MM.1S (cell line): Measurements from ENCODE around the gene HUWE1.

ENCODE experiments used
- DNase-seq: peaks from one replicate; pipeline ENCODE4 v3.0.0-alpha.2; 2015
- H2AFZ ChIP-seq: fragments of 300-600 bp; sonication (generic); 2 replicates; pipeline ENCODE4 v1.6.0; 2016; ENCODE audit warnings: antibody characterized with exemption, low read length
- H3F3A ChIP-seq: fragments of 300-600 bp; sonication (generic); 2 replicates; pipeline ENCODE4 v1.6.1; 2016; ENCODE audit warnings: mild to moderate bottlenecking, antibody characterized with exemption, low read length, moderate library complexity, mixed read lengths; ENCODE audit not compliant: insufficient read depth
- H3K27ac ChIP-seq: fragments of 300-600 bp; sonication (generic); 2 replicates; pipeline ENCODE4 v1.5.1; 2016; ENCODE audit warnings: mild to moderate bottlenecking, low read length
- H3K27me3 ChIP-seq: fragments of 300-600 bp; sonication (generic); replicated peaks from 2 replicates; pipeline ENCODE4 v1.6.0; 2016; ENCODE audit warnings: low read length; ENCODE audit not compliant: insufficient read depth
- H3K36me3 ChIP-seq: fragments of 300-600 bp; sonication (generic); replicated peaks from 2 replicates; pipeline ENCODE4 v1.6.1; 2016; ENCODE audit warnings: mild to moderate bottlenecking, low read length, mixed read lengths; ENCODE audit not compliant: insufficient read depth
- H3K4me1 ChIP-seq: fragments of 300-600 bp; sonication (generic); 2 replicates; pipeline ENCODE4 v1.6.1; 2016; ENCODE audit warnings: low read length, mixed read lengths
- H3K4me2 ChIP-seq: fragments of 300-600 bp; sonication (generic); 2 replicates; pipeline ENCODE4 v1.6.0; 2016; ENCODE audit warnings: low read depth, low read length
- H3K4me3 ChIP-seq: fragments of 300-600 bp; sonication (generic); 2 replicates; pipeline ENCODE4 v1.5.1; 2016; ENCODE audit warnings: low read length, mixed read lengths
- H3K79me2 ChIP-seq: fragments of 300-600 bp; sonication (generic); 2 replicates; pipeline ENCODE4 v1.6.1; 2016; ENCODE audit warnings: mixed run types, low read length, mixed read lengths
- H3K9ac ChIP-seq: fragments of 300-600 bp; sonication (generic); 2 replicates; pipeline ENCODE4 v1.6.1; 2016; ENCODE audit warnings: low read length, mixed read lengths
- H3K9me2 ChIP-seq: fragments of 300-600 bp; sonication (generic); replicated peaks from 2 replicates; pipeline ENCODE4 v1.6.1; 2016; ENCODE audit warnings: mild to moderate bottlenecking, low read length, mixed read lengths; ENCODE audit not compliant: insufficient read depth
- H3K9me3 ChIP-seq: fragments of 300-600 bp; sonication (generic); replicated peaks from 2 replicates; pipeline ENCODE4 v1.6.1; 2016; ENCODE audit warnings: mild to moderate bottlenecking, low read length, mixed read lengths; ENCODE audit not compliant: insufficient read depth
- H4K20me1 ChIP-seq: fragments of 300-600 bp; sonication (generic); 2 replicates; pipeline ENCODE4 v1.6.1; 2016; ENCODE audit warnings: mild to moderate bottlenecking, low read length, moderate library complexity, mixed read lengths; ENCODE audit not compliant: insufficient read depth
- EZH2 ChIP-seq: fragments of 300-600 bp; sonication (generic); optimal IDR thresholded peaks from 2 replicates; pipeline ENCODE3; 2017; ENCODE audit warnings: low read depth, mild to moderate bottlenecking, antibody characterized with exemption, low read length, mixed read lengths
- EZH2phosphoT487 ChIP-seq: fragments of 300-600 bp; sonication (generic); IDR thresholded peaks from 2 replicates; pipeline ENCODE4 v1.6.1; 2018; ENCODE audit warnings: antibody characterized with exemption, low read length
- TF ChIP-seq, protein P1 (sequence below): fragments of 300-600 bp; sonication (generic); IDR thresholded peaks from 2 replicates; pipeline ENCODE4 v1.5.1; 2016; ENCODE audit warnings: antibody characterized with exemption, low read length, mixed read lengths

Gene HUWE1

DNA sequence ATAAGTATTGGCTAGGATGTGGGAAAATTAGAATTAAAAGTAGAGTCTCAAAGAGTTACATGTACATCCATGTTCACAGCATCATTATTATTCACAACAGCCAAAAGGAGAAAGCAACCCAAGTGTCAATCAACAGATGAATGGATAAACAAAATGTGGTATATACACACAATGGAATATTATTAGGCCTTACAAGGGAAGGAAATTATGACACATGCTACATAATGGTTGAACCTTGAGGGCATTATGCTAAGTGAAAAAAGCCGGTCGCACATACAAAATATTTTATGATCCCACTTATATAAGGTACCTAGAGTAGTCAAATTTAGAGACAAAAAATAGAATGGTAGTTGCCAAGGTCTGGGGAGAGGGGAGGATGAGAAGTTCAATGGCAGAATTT lies 80.1 kb downstream of the HUWE1 start:
- no peak for TF ChIP-seq EZH2phosphoT487
- no peak for TF ChIP-seq EZH2
- TF ChIP-seq, protein P1, sequence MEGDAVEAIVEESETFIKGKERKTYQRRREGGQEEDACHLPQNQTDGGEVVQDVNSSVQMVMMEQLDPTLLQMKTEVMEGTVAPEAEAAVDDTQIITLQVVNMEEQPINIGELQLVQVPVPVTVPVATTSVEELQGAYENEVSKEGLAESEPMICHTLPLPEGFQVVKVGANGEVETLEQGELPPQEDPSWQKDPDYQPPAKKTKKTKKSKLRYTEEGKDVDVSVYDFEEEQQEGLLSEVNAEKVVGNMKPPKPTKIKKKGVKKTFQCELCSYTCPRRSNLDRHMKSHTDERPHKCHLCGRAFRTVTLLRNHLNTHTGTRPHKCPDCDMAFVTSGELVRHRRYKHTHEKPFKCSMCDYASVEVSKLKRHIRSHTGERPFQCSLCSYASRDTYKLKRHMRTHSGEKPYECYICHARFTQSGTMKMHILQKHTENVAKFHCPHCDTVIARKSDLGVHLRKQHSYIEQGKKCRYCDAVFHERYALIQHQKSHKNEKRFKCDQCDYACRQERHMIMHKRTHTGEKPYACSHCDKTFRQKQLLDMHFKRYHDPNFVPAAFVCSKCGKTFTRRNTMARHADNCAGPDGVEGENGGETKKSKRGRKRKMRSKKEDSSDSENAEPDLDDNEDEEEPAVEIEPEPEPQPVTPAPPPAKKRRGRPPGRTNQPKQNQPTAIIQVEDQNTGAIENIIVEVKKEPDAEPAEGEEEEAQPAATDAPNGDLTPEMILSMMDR: no peak
- H3K27me3 ChIP-seq: no peaks in the 10 kb centered on the region

DNA sequence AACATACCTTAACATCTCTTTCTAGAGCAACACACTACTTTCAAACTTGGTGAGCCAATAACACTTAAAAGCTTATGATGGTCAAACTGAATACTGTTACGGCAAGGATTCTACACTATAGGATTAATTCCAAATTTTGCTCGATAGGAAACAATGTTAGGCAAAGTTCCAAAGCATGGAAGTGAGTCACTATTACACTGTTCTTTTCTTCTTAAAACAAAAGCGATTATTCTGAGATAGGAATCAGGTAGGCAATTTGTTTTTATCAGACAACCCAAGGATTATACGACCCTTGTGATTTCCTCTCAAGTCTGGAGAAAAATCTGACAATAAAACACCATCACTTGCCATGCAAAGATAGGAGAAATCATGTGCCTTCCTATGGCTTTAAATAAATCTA lies 81.5 kb downstream of the HUWE1 start:
- Histone ChIP-seq H2AFZ (no peak overlapping the region), H3K4me2 (no peak overlapping the region), H3K27me3 (no peaks in the 10 kb centered on the region), H3K36me3 (no peaks in the 10 kb centered on the region), H3K9ac (no peak overlapping the region), H3K79me2 (no peaks in the 10 kb centered on the region; the same call in 1 of the 2 replicates), H3K4me3 (no peak overlapping the region), H4K20me1 (no peaks in the 10 kb centered on the region), H3K9me2 (no peaks in the 10 kb centered on the region), H3K27ac (no peak overlapping the region), H3F3A (no peaks in the 10 kb centered on the region), H3K4me1 (no peaks in the 10 kb centered on the region), H3K9me3 (no peaks in the 10 kb centered on the region)
- TF ChIP-seq EZH2phosphoT487: no peak
- TF ChIP-seq, protein P1: no peak
- TF ChIP-seq EZH2: no peak
- DNase-seq: no peak

More for the DNA sequence above, 80.1 kb downstream of the HUWE1 start:
- Histone ChIP-seq H3K27ac (no peak overlapping the region), H3K9me3 (no peaks in the 10 kb centered on the region), H3K36me3 (no peaks in the 10 kb centered on the region), H3K4me1 (no peaks in the 10 kb centered on the region), H3K4me3 (no peak overlapping the region), H4K20me1 (no peaks in the 10 kb centered on the region), H3K9me2 (no peaks in the 10 kb centered on the region), H3K79me2 (no peaks in the 10 kb centered on the region; the same call in 1 of the 2 replicates), H3K4me2 (no peak overlapping the region), H2AFZ (no peak overlapping the region), H3K9ac (no peak overlapping the region), H3F3A (no peaks in the 10 kb centered on the region)
- DNase-seq: no peak

DNA sequence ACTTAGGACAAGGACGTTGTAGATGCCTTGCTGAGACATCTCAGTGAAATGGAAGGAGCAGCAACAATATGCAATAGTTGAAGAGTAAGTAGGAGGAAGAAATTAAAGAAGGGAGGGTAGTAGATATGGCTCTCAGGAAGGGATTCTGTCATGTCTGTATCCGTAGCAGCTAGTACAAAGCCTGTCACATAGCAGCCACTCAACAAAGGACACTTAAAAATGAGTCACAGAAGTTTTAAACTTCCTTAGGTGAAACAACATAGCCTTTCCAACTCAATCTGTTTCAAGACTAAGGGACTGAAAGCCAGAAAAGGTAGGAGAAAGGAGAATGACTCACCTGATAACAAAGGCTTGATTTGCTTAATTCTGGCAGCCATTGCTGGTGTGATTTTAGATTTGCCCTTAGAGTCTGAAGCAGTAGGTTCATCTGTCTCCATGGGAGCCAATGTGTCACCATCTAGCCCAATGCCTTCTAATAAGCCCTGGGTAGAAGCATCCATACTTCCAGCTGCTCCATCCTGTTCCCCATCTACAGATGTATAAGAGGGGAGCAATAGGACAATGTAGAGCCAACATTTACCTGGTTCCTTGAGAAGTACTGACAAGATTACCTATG lies 86.6 kb downstream of the HUWE1 start:
- H3K9ac ChIP-seq: no peak overlapping the region
- H3F3A ChIP-seq: no peaks in the 10 kb centered on the region
- H3K27ac ChIP-seq: no peak overlapping the region
- H3K36me3 ChIP-seq: peaks cover 2% of the 10 kb centered on the region; the same call in 1 of the 2 replicates
- H3K9me3 ChIP-seq: no peaks in the 10 kb centered on the region
- H3K9me2 ChIP-seq: no peaks in the 10 kb centered on the region
- TF ChIP-seq, protein P1: no peak
- TF ChIP-seq EZH2phosphoT487 (no peak), EZH2 (no peak)
- no peaks in the 10 kb centered on the region for H3K27me3 ChIP-seq
- H3K4me3 ChIP-seq: no peak overlapping the region
- H3K4me1 ChIP-seq: no peaks in the 10 kb centered on the region
- no peaks in the 10 kb centered on the region for H4K20me1 ChIP-seq
- H3K4me2 ChIP-seq: no peak overlapping the region
- no peaks in the 10 kb centered on the region; the same call in 1 of the 2 replicates for H3K79me2 ChIP-seq
- DNase-seq: no peak
- H2AFZ ChIP-seq: no peak overlapping the region
